PFSK-1 (cell line): Measurements from ENCODE around the gene HTR1B.

Experiments
- POLR2AphosphoS5 ChIP-seq: IDR thresholded peaks from 2 replicates; pipeline ENCODE4 v1.6.1; 2012; ENCODE audit warnings: low read depth, mild to moderate bottlenecking, control low read depth, low read length, moderate library complexity
- REST ChIP-seq, 2 experiments: IDR thresholded peaks; 2 replicates each; pipeline versions ENCODE4 v1.6.1 to v1.8.0; 2011 to 2012; ENCODE audit warnings: low read depth in 2 of 2, low read length in 2 of 2, control low read depth in 1 of 2, inconsistent platforms in 1 of 2, mild to moderate bottlenecking in 1 of 2, moderate library complexity in 1 of 2; ENCODE audit not compliant: insufficient read depth in 1 of 2
- SIN3A ChIP-seq: IDR thresholded peaks from 2 replicates; pipeline ENCODE4 v1.6.1; 2012; ENCODE audit warnings: mild to moderate bottlenecking, low read length, moderate library complexity, borderline replicate concordance; ENCODE audit not compliant: insufficient read depth
- TAF1 ChIP-seq: IDR thresholded peaks from 2 replicates; pipeline ENCODE4 v1.6.1; 2012; ENCODE audit warnings: low read length, control low read depth, borderline replicate concordance; ENCODE audit not compliant: insufficient read depth

- TF ChIP-seq POLR2AphosphoS5 (no peak), SIN3A (no peak), REST (IDR thresholded peaks at IDR 0.05; ENCODE audit: insufficient read depth in 1 of 2, low read depth in 2 of 2, low read length in 2 of 2) (no peak), TAF1 (no peak)
These were observed 1.2 kb upstream of the HTR1B start for GRCh38 chr6:77464495-77464867.
